HuH-7 (cell line): Measurements from ENCODE around the gene ATP6V0A1.

ENCODE experiments used
- DNase-seq: peaks from one replicate; pipeline ENCODE4 v3.0.0; 2011; ENCODE audit warnings: low spot score

ATP6V0A1 gene

GRCh38 chr17:42562388-42563142 lies 103.9 kb downstream of the ATP6V0A1 start:
- DNase-seq: peak; percentile 52

- no peak for DNase-seq
These were observed 104.4 kb downstream of the ATP6V0A1 start for GRCh38 chr17:42563143-42563509.

GRCh38 chr17:42563543-42563942 lies 104.9 kb downstream of the ATP6V0A1 start:
- DNase-seq: no peak

- DNase-seq: no peak
These were observed 105.3 kb downstream of the ATP6V0A1 start for GRCh38 chr17:42563950-42564349.

GRCh38 chr17:42564815-42565522 lies 106.3 kb downstream of the ATP6V0A1 start:
- no peak for DNase-seq

- no peak for DNase-seq
These were observed 107.0 kb downstream of the ATP6V0A1 start for GRCh38 chr17:42565523-42566214.

GRCh38 chr17:42566215-42566882 lies 107.7 kb downstream of the ATP6V0A1 start:
- no peak for DNase-seq

- DNase-seq: peak; percentile 100
These were observed 108.3 kb downstream of the ATP6V0A1 start, which contains the start of gene MLX for GRCh38 chr17:42566883-42567573. TSS of gene MLX (plus strand) at chr17:42567100. CDS start at chr17:42567125, 25 bp downstream.

- DNase-seq: no peak
These were observed 109.8 kb downstream of the ATP6V0A1 start for GRCh38 chr17:42568341-42569111.

- no peak for DNase-seq
These were observed 113.0 kb downstream of the ATP6V0A1 start for GRCh38 chr17:42571435-42572225.
